ENCODE results near the gene OPA1. TPM values are rescaled to one million over a fixed set of nuclear protein-coding genes. Genes with fewer than 3 reads are reported as not detected.
A peak's percentile ranks its signal among the peaks of the same experiment; 100 is the strongest.

The OPA1 gene
- total RNA-seq, 4 donors from 2014 or later: 33.4 to 53.8 (median 37.9) TPM

- peaks cover 3% of the 10 kb centered on the region for H3K4me1 ChIP-seq
- no peaks in the 10 kb centered on the region for H3K9me3 ChIP-seq
- WGBS: 96% methylated on average over 4 of the region's 4 CpGs
- DNase-seq (ENCODE audit: low spot score in 2 of 2): no peak
- H3K4me3 ChIP-seq: no peak overlapping the region
- TF ChIP-seq, protein P1, sequence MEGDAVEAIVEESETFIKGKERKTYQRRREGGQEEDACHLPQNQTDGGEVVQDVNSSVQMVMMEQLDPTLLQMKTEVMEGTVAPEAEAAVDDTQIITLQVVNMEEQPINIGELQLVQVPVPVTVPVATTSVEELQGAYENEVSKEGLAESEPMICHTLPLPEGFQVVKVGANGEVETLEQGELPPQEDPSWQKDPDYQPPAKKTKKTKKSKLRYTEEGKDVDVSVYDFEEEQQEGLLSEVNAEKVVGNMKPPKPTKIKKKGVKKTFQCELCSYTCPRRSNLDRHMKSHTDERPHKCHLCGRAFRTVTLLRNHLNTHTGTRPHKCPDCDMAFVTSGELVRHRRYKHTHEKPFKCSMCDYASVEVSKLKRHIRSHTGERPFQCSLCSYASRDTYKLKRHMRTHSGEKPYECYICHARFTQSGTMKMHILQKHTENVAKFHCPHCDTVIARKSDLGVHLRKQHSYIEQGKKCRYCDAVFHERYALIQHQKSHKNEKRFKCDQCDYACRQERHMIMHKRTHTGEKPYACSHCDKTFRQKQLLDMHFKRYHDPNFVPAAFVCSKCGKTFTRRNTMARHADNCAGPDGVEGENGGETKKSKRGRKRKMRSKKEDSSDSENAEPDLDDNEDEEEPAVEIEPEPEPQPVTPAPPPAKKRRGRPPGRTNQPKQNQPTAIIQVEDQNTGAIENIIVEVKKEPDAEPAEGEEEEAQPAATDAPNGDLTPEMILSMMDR (IDR thresholded peaks at IDR 0.05): no peak
- TF ChIP-seq EP300 (IDR thresholded peaks at IDR 0.05): no peak
- no peak for TF ChIP-seq POLR2AphosphoS5 (IDR thresholded peaks at IDR 0.05)
- TF ChIP-seq POLR2A (IDR thresholded peaks at IDR 0.05): no peak
- H3K36me3 ChIP-seq: no peaks in the 10 kb centered on the region
- no peak overlapping the region for H3K27ac ChIP-seq
- no peaks in the 10 kb centered on the region for H3K27me3 ChIP-seq
Observed at GRCh38 chr3:193560091-193560490, 32.9 kb upstream of the OPA1 start.

GRCh38 chr3:193560870-193561269 lies 32.1 kb upstream of the OPA1 start:
- no peaks in the 10 kb centered on the region for H3K36me3 ChIP-seq
- TF ChIP-seq, protein P1 (IDR thresholded peaks at IDR 0.05): no peak
- TF ChIP-seq POLR2AphosphoS5 (IDR thresholded peaks at IDR 0.05): no peak
- no peak for TF ChIP-seq EP300 (IDR thresholded peaks at IDR 0.05)
- TF ChIP-seq POLR2A (IDR thresholded peaks at IDR 0.05): no peak
- no peak overlapping the region for H3K4me3 ChIP-seq
- H3K27ac ChIP-seq: no peak overlapping the region
- WGBS: 64% methylated on average over 4 of the region's 4 CpGs
- peaks cover 3% of the 10 kb centered on the region for H3K4me1 ChIP-seq
- no peaks in the 10 kb centered on the region for H3K9me3 ChIP-seq
- no peak for DNase-seq (ENCODE audit: low spot score in 2 of 2)
- H3K27me3 ChIP-seq: no peaks in the 10 kb centered on the region

DNA sequence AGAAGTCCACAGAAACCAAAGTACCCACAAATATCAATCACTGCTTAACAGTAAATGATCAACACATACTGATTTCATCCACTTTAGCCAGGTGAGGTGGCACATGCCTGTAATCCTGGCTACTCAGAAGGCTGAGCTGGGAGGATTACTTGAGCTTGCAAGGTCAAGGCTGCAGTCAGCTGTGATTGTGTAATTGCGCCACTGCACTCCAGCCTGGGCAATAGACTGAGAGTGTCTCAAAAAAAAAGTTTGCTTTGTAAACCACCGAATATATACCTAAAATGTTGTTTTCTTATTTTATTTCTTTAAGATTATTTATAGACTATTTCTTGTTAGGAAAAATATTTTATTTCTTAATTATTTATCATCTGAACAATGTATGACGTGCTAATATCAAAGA lies 29.6 kb upstream of the OPA1 start:
- TF ChIP-seq, protein P1 (IDR thresholded peaks at IDR 0.05): no peak
- TF ChIP-seq POLR2A (IDR thresholded peaks at IDR 0.05) (no peak), POLR2AphosphoS5 (IDR thresholded peaks at IDR 0.05) (no peak), EP300 (IDR thresholded peaks at IDR 0.05) (no peak)
- 97% methylated on average over 3 of the region's 3 CpGs for WGBS
- Histone ChIP-seq H3K27ac (no peak overlapping the region), H3K4me1 (no peaks in the 10 kb centered on the region), H3K9me3 (no peaks in the 10 kb centered on the region), H3K27me3 (no peaks in the 10 kb centered on the region), H3K36me3 (no peaks in the 10 kb centered on the region), H3K4me3 (no peak overlapping the region)
- no peak for DNase-seq (ENCODE audit: low spot score in 2 of 2)

DNA sequence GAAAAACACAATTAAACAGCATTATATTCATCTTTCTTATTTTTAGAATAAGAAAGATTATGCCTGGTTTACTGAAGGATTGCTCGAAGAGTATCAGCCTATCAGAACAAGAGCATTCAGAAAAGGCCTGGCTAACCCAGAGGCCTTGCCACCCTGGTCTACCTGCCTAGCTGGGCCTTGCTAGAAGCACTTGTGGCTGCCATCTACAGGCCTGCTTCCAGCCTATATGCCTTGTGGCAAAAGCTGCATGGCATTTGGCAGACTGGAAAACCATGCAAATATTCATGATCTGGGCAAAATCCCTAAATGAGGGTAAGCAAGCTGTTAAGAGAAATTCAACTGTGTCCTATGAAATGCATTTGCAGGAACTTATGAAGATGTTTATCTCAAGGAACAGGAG lies 29.0 kb upstream of the OPA1 start:
- Histone ChIP-seq H3K4me1 (no peaks in the 10 kb centered on the region), H3K27ac (no peak overlapping the region), H3K36me3 (no peaks in the 10 kb centered on the region), H3K27me3 (no peaks in the 10 kb centered on the region), H3K9me3 (no peaks in the 10 kb centered on the region), H3K4me3 (no peak overlapping the region)
- no peak for DNase-seq (ENCODE audit: low spot score in 2 of 2)
- WGBS: 89% methylated on average over 1 of the region's 1 CpG
- TF ChIP-seq EP300 (IDR thresholded peaks at IDR 0.05) (no peak), POLR2AphosphoS5 (IDR thresholded peaks at IDR 0.05) (no peak), POLR2A (IDR thresholded peaks at IDR 0.05) (no peak)
- TF ChIP-seq, protein P1 (IDR thresholded peaks at IDR 0.05): no peak

DNA sequence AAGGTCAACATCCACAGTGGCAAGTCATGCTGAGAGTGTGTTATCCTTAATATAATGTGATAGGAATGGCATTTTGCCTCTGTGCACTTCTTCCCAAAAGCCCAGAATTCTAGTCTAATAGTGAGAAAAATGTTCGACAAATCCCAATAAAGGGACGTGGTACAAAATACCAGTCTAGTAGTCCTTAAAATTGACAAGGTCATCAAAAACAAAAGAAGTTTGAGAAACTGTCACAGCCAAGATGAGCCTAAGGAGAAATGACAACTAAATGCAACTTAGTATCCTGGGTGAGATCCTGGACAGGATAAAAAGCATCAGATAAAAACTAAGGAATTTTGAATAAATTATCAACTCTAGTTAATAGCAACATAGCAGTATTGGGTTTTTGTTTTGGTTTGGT lies 23.9 kb upstream of the OPA1 start:
- H3K4me1 ChIP-seq: no peaks in the 10 kb centered on the region
- no peaks in the 10 kb centered on the region for H3K27me3 ChIP-seq
- H3K27ac ChIP-seq: no peak overlapping the region
- no peaks in the 10 kb centered on the region for H3K9me3 ChIP-seq
- TF ChIP-seq POLR2A (IDR thresholded peaks at IDR 0.05): no peak
- no peak for TF ChIP-seq EP300 (IDR thresholded peaks at IDR 0.05)
- TF ChIP-seq POLR2AphosphoS5 (IDR thresholded peaks at IDR 0.05): no peak
- no peaks in the 10 kb centered on the region for H3K36me3 ChIP-seq
- WGBS: 84% methylated on average over 2 of the region's 2 CpGs
- no peak overlapping the region for H3K4me3 ChIP-seq
- no peak for DNase-seq (ENCODE audit: low spot score in 2 of 2)

GRCh38 chr3:193572426-193572908 lies 20.5 kb upstream of the OPA1 start:
- 8% methylated on average over 10 of the region's 10 CpGs for WGBS
- Histone ChIP-seq H3K27ac (no peak overlapping the region), H3K4me3 (no peak overlapping the region), H3K36me3 (no peaks in the 10 kb centered on the region), H3K9me3 (no peaks in the 10 kb centered on the region), H3K27me3 (no peaks in the 10 kb centered on the region), H3K4me1 (no peaks in the 10 kb centered on the region)
- no peak for TF ChIP-seq POLR2AphosphoS5 (IDR thresholded peaks at IDR 0.05)
- TF ChIP-seq, protein P1 (IDR thresholded peaks at IDR 0.05): peak; percentile 55 to 68
- no peak for DNase-seq (ENCODE audit: low spot score in 2 of 2)

All from suprapubic skin (tissue), 4 donors.